ENCODE results near the gene ZNF701. TPM values are rescaled to one million over a fixed set of nuclear protein-coding genes. Genes with fewer than 3 reads are reported as not detected.

The ZNF701 gene
- total RNA-seq, 1 experiment from 2014 or later = 9.0 TPM

- no peaks in the 10 kb centered on the region for H3K36me3 ChIP-seq (ENCODE audit: control insufficient read depth in 1 of 2, insufficient read depth in 2 of 2, low read length in 2 of 2)
- H3K27ac ChIP-seq (ENCODE audit: low read depth, low read length) = no peak overlapping the region
- BruUV-seq (replicated peaks) = no TSS peak
- POLR2A ChIA-PET = no interaction called here
- no peaks in the 10 kb centered on the region for H4K20me1 ChIP-seq (ENCODE audit: insufficient read depth)
- RAD21 ChIA-PET (ENCODE audit: low non-redundant PET in 1 of 2, low total read pairs in 2 of 2, uncharacterized antibody in 2 of 2, unreplicated experiment in 2 of 2) = no interaction called here
- no peak for ATAC-seq
- peaks cover 0 to 18% of the 10 kb centered on the region in 2 experiments; a peak in 2 of 4 replicates for H3K4me1 ChIP-seq (ENCODE audit: control insufficient read depth in 1 of 2, insufficient read depth in 2 of 2, low read length in 2 of 2)
- no peak overlapping the region for H3K4me3 ChIP-seq (replicated peaks in 1 of 2; ENCODE audit: low read depth in 1 of 2, low read length in 2 of 2)
- TF ChIP-seq ZNF274 (IDR thresholded peaks at IDR 0.05; ENCODE audit: low read depth, low read length) = no peak
- TF ChIP-seq, protein P1, sequence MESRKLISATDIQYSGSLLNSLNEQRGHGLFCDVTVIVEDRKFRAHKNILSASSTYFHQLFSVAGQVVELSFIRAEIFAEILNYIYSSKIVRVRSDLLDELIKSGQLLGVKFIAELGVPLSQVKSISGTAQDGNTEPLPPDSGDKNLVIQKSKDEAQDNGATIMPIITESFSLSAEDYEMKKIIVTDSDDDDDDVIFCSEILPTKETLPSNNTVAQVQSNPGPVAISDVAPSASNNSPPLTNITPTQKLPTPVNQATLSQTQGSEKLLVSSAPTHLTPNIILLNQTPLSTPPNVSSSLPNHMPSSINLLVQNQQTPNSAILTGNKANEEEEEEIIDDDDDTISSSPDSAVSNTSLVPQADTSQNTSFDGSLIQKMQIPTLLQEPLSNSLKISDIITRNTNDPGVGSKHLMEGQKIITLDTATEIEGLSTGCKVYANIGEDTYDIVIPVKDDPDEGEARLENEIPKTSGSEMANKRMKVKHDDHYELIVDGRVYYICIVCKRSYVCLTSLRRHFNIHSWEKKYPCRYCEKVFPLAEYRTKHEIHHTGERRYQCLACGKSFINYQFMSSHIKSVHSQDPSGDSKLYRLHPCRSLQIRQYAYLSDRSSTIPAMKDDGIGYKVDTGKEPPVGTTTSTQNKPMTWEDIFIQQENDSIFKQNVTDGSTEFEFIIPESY (IDR thresholded peaks at IDR 0.05; ENCODE audit: extremely low read depth, insufficient replicate concordance, low read length) = no peak
- TF ChIP-seq REST (IDR thresholded peaks at IDR 0.05; ENCODE audit: low read depth) = no peak
- TF ChIP-seq YY1 (IDR thresholded peaks at IDR 0.05; ENCODE audit: extremely low read depth, insufficient replicate concordance, low read depth, low read length) = no peak
- TF ChIP-seq CBX3 (IDR thresholded peaks at IDR 0.05; ENCODE audit: low read depth) = no peak
- no peak for TF ChIP-seq EZH2phosphoT487 (IDR thresholded peaks at IDR 0.05; ENCODE audit: borderline replicate concordance)
- TF ChIP-seq SIN3A (IDR thresholded peaks at IDR 0.05; ENCODE audit: low read depth) = no peak
- TF ChIP-seq, protein P2, sequence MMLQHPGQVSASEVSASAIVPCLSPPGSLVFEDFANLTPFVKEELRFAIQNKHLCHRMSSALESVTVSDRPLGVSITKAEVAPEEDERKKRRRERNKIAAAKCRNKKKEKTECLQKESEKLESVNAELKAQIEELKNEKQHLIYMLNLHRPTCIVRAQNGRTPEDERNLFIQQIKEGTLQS (IDR thresholded peaks at IDR 0.05) = no peak
- TF ChIP-seq ZFX (IDR thresholded peaks at IDR 0.05) = no peak
- TF ChIP-seq POLR2A (IDR thresholded peaks at IDR 0.05; ENCODE audit: borderline replicate concordance, extremely low read depth, insufficient read depth, insufficient read length) = no peak
- TF ChIP-seq TCF7L2 (IDR thresholded peaks at IDR 0.05; ENCODE audit: borderline replicate concordance, extremely low read depth, insufficient read depth, insufficient read length) = no peak
- TF ChIP-seq FOSL1 (IDR thresholded peaks at IDR 0.05; ENCODE audit: low read depth) = no peak
- no peak for TF ChIP-seq ELF1 (IDR thresholded peaks at IDR 0.05; ENCODE audit: borderline replicate concordance, low read depth)
- TF ChIP-seq, protein P3, sequence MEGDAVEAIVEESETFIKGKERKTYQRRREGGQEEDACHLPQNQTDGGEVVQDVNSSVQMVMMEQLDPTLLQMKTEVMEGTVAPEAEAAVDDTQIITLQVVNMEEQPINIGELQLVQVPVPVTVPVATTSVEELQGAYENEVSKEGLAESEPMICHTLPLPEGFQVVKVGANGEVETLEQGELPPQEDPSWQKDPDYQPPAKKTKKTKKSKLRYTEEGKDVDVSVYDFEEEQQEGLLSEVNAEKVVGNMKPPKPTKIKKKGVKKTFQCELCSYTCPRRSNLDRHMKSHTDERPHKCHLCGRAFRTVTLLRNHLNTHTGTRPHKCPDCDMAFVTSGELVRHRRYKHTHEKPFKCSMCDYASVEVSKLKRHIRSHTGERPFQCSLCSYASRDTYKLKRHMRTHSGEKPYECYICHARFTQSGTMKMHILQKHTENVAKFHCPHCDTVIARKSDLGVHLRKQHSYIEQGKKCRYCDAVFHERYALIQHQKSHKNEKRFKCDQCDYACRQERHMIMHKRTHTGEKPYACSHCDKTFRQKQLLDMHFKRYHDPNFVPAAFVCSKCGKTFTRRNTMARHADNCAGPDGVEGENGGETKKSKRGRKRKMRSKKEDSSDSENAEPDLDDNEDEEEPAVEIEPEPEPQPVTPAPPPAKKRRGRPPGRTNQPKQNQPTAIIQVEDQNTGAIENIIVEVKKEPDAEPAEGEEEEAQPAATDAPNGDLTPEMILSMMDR (IDR thresholded peaks at IDR 0.05 in 2 of 3, conservative IDR thresholded peaks at IDR 0.05 in 1 of 3; ENCODE audit: borderline replicate concordance in 1 of 3, insufficient read depth in 1 of 3, low read depth in 2 of 3, low read length in 2 of 3) = no peak
- no peak for TF ChIP-seq SRF (IDR thresholded peaks at IDR 0.05; ENCODE audit: low read depth)
- TF ChIP-seq CEBPB (IDR thresholded peaks at IDR 0.05; ENCODE audit: low read depth) = no peak
- TF ChIP-seq MAX (IDR thresholded peaks at IDR 0.05) = no peak
- TF ChIP-seq SP1 (IDR thresholded peaks at IDR 0.05; ENCODE audit: low read depth) = no peak
- TF ChIP-seq JUND (IDR thresholded peaks at IDR 0.05) = no peak
- no peak for TF ChIP-seq POLR2AphosphoS5 (IDR thresholded peaks at IDR 0.05; ENCODE audit: low read depth, low read length)
- H3K79me2 ChIP-seq (ENCODE audit: insufficient read depth, low read length) = no peaks in the 10 kb centered on the region
- H3K4me2 ChIP-seq (ENCODE audit: low read length) = no peak overlapping the region
- no peak overlapping the region for H3K9ac ChIP-seq (ENCODE audit: low read length)
- intact Hi-C loops (cut with micrococcal nuclease) = no loop called here
- H2AFZ ChIP-seq (ENCODE audit: low read depth, low read length, poor library complexity, severe bottlenecking) = no peak overlapping the region
- no peak for DNase-seq (ENCODE audit: low read depth, low spot score)
- no peaks in the 10 kb centered on the region for H3K27me3 ChIP-seq (ENCODE audit: insufficient read depth, low read length)
- no peaks in the 10 kb centered on the region for H3K9me2 ChIP-seq (ENCODE audit: insufficient read depth)
- H3K9me3 ChIP-seq (ENCODE audit: control insufficient read depth in 1 of 2, insufficient read depth in 1 of 2, low read depth in 1 of 2, low read length in 2 of 2) = peaks cover 6 to 25% of the 10 kb centered on the region in 2 experiments; a peak in 2 of 4 replicates
- CTCF ChIA-PET = no interaction called here
Observed at GRCh38 chr19:52566588-52566987, 3.5 kb upstream of the ZNF701 start.
